SU-DHL-6 (cell line): ENCODE data around the gene NFATC1.

ENCODE experiments used
- H2AFZ ChIP-seq: fragments of 200-600 bp; sonication (generic); 2 replicates; pipeline ENCODE4 v1.6.1; 2014; ENCODE audit warnings: low read depth, mild to moderate bottlenecking, moderate library complexity, mixed read lengths, antibody characterized with exemption, low read length; ENCODE audit not compliant: severe bottlenecking
- H3F3A ChIP-seq: fragments of 200-600 bp; shearing (Covaris generic); 2 replicates; pipeline ENCODE4 v1.6.0; 2016; ENCODE audit warnings: antibody characterized with exemption, mild to moderate bottlenecking; ENCODE audit not compliant: insufficient read depth
- H3K27ac ChIP-seq: fragments of 200-600 bp; sonication (generic); 2 replicates; pipeline ENCODE4 v1.5.1; 2016; ENCODE audit warnings: low read depth, mild to moderate bottlenecking, low read length, moderate library complexity, mixed read lengths
- H3K27me3 ChIP-seq: fragments of 200-600 bp; sonication (generic), shearing (Covaris generic); 2 replicates; pipeline ENCODE4 v1.6.0; 2014; ENCODE audit warnings: mild to moderate bottlenecking, low read length
- H3K36me3 ChIP-seq: fragments of 200-600 bp; sonication (generic); 2 replicates; pipeline ENCODE4 v1.6.1; 2014; ENCODE audit warnings: mild to moderate bottlenecking, low read length, mixed read lengths
- H3K4me2 ChIP-seq: fragments of 300-600, 200-600 bp; shearing (Covaris generic), sonication (generic); 2 replicates; pipeline ENCODE4 v1.6.0; 2014; ENCODE audit warnings: low read length, low read depth, mild to moderate bottlenecking; ENCODE audit not compliant: poor library complexity, severe bottlenecking
- H3K4me3 ChIP-seq: fragments of 200-600 bp; sonication (generic); 2 replicates; pipeline ENCODE4 v1.5.1; 2014; ENCODE audit warnings: antibody characterized with exemption, low read length, mild to moderate bottlenecking, mixed read lengths; ENCODE audit not compliant: insufficient read depth, poor library complexity, severe bottlenecking
- H3K79me2 ChIP-seq: fragments of 200-600 bp; sonication (generic); 2 replicates; pipeline ENCODE4 v1.6.1; 2014; ENCODE audit warnings: mild to moderate bottlenecking, low read length, moderate library complexity; ENCODE audit not compliant: insufficient read depth
- H3K9ac ChIP-seq: fragments of 200-600 bp; sonication (generic); 2 replicates; pipeline ENCODE4 v1.7.0; 2014; ENCODE audit warnings: mild to moderate bottlenecking, low read length
- H3K9me2 ChIP-seq: fragments of 200-600 bp; sonication (generic); replicated peaks from 2 replicates; pipeline ENCODE4 v1.6.1; 2014; ENCODE audit warnings: low read length; ENCODE audit not compliant: insufficient read depth
- H3K9me3 ChIP-seq: fragments of 200-600 bp; sonication (generic); 2 replicates; pipeline ENCODE4 v1.6.1; 2014; ENCODE audit warnings: low read length, mixed read lengths; ENCODE audit not compliant: insufficient read depth
- H4K20me1 ChIP-seq: fragments of 200-600 bp; sonication (generic); 2 replicates; pipeline ENCODE4 v1.6.1; 2014; ENCODE audit warnings: low read depth, mild to moderate bottlenecking, antibody characterized with exemption, low read length, moderate library complexity, mixed read lengths
- CTCF ChIP-seq: fragments of 200-600 bp; sonication (generic); IDR thresholded peaks from one replicate; pipeline ENCODE4 v1.5.1; 2017; ENCODE audit warnings: antibody characterized with exemption, mild to moderate bottlenecking, low read length, moderate library complexity; ENCODE audit not compliant: insufficient read depth, poor library complexity, severe bottlenecking
- EZH2phosphoT487 ChIP-seq: fragments of 200-600 bp; sonication (generic), shearing (Covaris generic); conservative IDR thresholded peaks from 2 replicates; pipeline ENCODE4 v1.6.1; 2018; ENCODE audit warnings: mild to moderate bottlenecking, antibody characterized with exemption, low read length, moderate library complexity, mixed read lengths

NFATC1 gene

GRCh38 chr18:79529991-79530390, 134.3 kb downstream of the NFATC1 start:
- Histone ChIP-seq H3K27ac (no peak overlapping the region), H3K9ac (no peak overlapping the region), H3K79me2 (no peaks in the 10 kb centered on the region), H3K4me3 (no peak overlapping the region), H3K9me2 (no peaks in the 10 kb centered on the region), H2AFZ (no peak overlapping the region), H3K9me3 (no peaks in the 10 kb centered on the region), H3K27me3 (no peaks in the 10 kb centered on the region), H4K20me1 (no peaks in the 10 kb centered on the region), H3K4me2 (no peak overlapping the region), H3K36me3 (no peaks in the 10 kb centered on the region), H3F3A (no peaks in the 10 kb centered on the region)
- TF ChIP-seq EZH2phosphoT487 (no peak), CTCF (no peak)

- Histone ChIP-seq H2AFZ (no peak overlapping the region), H3K27me3 (no peaks in the 10 kb centered on the region), H3F3A (no peaks in the 10 kb centered on the region), H3K36me3 (no peaks in the 10 kb centered on the region), H3K79me2 (no peaks in the 10 kb centered on the region), H4K20me1 (no peaks in the 10 kb centered on the region), H3K27ac (no peak overlapping the region), H3K4me3 (no peak overlapping the region), H3K9me2 (no peaks in the 10 kb centered on the region), H3K9ac (no peak overlapping the region), H3K9me3 (no peaks in the 10 kb centered on the region), H3K4me2 (no peak overlapping the region)
- no peak for TF ChIP-seq EZH2phosphoT487
- TF ChIP-seq CTCF: no peak
These were observed 135.1 kb downstream of the NFATC1 start for GRCh38 chr18:79530821-79531220.

GRCh38 chr18:79531386-79531785, 135.7 kb downstream of the NFATC1 start:
- no peak overlapping the region for H3K4me3 ChIP-seq
- H3K9me2 ChIP-seq: no peaks in the 10 kb centered on the region
- no peaks in the 10 kb centered on the region for H3K27me3 ChIP-seq
- no peaks in the 10 kb centered on the region for H4K20me1 ChIP-seq
- TF ChIP-seq CTCF (no peak), EZH2phosphoT487 (no peak)
- H3K4me2 ChIP-seq: no peak overlapping the region
- H2AFZ ChIP-seq: no peak overlapping the region
- no peaks in the 10 kb centered on the region for H3K36me3 ChIP-seq
- no peak overlapping the region for H3K9ac ChIP-seq
- H3K9me3 ChIP-seq: no peaks in the 10 kb centered on the region
- no peaks in the 10 kb centered on the region for H3K79me2 ChIP-seq
- H3F3A ChIP-seq: no peaks in the 10 kb centered on the region
- H3K27ac ChIP-seq: no peak overlapping the region

- Histone ChIP-seq H3K9me3 (no peaks in the 10 kb centered on the region), H2AFZ (no peak overlapping the region), H3K36me3 (no peaks in the 10 kb centered on the region), H3K79me2 (no peaks in the 10 kb centered on the region), H3K4me2 (no peak overlapping the region), H4K20me1 (no peaks in the 10 kb centered on the region), H3K27me3 (no peaks in the 10 kb centered on the region), H3K9me2 (no peaks in the 10 kb centered on the region), H3K9ac (no peak overlapping the region), H3K4me3 (no peak overlapping the region), H3F3A (no peaks in the 10 kb centered on the region), H3K27ac (no peak overlapping the region)
- no peak for TF ChIP-seq CTCF
- TF ChIP-seq EZH2phosphoT487: no peak
These were observed 136.2 kb downstream of the NFATC1 start for GRCh38 chr18:79531926-79532312.
